ENCODE results near the gene LYRM7. TPM values are rescaled to one million over a fixed set of nuclear protein-coding genes. Genes with fewer than 3 reads are reported as not detected.

The LYRM7 gene
- total RNA-seq, 1 donor from 2014 or later: 3.9 TPM

DNA sequence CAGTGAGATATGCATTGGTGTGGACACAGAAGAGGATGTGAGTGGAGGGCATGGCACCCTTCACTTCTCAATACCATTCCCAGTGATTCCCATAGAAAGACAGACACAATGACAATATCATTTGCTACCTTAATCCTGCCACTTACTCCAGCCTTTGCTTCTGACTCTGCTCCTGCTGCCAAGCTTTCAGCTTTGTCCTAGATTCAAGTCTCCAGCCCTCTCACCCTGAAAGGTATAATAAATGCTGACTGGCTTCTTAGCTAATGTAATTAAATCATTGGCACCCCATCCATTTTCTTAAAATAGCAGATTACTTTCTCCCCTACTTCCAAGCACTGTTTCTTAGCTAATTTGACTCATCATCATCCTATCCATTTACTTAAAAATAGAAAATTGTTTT lies 52.0 kb downstream of the LYRM7 start:
- H3K4me3 ChIP-seq: no peak overlapping the region
- no peaks in the 10 kb centered on the region for H3K9me3 ChIP-seq
- TF ChIP-seq, protein P1, sequence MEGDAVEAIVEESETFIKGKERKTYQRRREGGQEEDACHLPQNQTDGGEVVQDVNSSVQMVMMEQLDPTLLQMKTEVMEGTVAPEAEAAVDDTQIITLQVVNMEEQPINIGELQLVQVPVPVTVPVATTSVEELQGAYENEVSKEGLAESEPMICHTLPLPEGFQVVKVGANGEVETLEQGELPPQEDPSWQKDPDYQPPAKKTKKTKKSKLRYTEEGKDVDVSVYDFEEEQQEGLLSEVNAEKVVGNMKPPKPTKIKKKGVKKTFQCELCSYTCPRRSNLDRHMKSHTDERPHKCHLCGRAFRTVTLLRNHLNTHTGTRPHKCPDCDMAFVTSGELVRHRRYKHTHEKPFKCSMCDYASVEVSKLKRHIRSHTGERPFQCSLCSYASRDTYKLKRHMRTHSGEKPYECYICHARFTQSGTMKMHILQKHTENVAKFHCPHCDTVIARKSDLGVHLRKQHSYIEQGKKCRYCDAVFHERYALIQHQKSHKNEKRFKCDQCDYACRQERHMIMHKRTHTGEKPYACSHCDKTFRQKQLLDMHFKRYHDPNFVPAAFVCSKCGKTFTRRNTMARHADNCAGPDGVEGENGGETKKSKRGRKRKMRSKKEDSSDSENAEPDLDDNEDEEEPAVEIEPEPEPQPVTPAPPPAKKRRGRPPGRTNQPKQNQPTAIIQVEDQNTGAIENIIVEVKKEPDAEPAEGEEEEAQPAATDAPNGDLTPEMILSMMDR (IDR thresholded peaks at IDR 0.05): no peak
- TF ChIP-seq POLR2AphosphoS5 (IDR thresholded peaks at IDR 0.05; ENCODE audit: insufficient read depth in 1 of 2, low read depth in 1 of 2): no peak
- no peak overlapping the region for H3K27ac ChIP-seq
- H3K4me1 ChIP-seq: no peaks in the 10 kb centered on the region
- H3K27me3 ChIP-seq: no peaks in the 10 kb centered on the region
- intact Hi-C loops (cut with DNase I): no loop called here
- H3K36me3 ChIP-seq: no peaks in the 10 kb centered on the region
- no peak for DNase-seq (ENCODE audit: extremely low spot score in 2 of 2)

DNA sequence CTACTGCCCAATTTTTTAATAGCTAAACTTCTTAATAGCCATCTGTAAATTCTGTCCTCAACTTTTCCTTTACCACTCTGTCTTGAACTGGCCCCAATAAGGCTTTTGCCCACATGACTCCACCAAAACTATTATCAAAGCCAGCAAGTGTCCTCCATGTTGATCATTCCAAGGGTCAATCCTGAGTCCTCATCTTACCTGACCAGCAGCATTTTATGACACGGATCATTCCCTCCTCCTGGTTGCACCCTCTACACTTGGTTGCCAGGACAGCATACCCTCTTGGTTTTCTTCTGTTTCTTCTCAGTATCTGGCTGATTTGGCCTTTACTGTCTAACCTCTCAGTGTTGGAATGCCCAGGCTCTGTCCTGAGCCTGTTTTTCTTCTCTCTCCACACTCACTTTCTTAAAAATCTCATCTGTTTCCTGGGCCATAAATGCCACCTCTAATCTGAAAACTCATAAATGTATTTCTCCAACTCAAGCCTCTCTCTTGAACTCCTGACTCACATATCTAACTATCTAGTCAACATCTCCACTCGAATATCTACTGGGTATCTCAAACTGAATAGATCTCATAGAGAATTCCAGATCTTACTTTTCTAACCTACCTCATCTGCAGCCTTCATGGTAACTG lies 53.1 kb downstream of the LYRM7 start:
- DNase-seq (ENCODE audit: extremely low spot score in 2 of 2): no peak
- TF ChIP-seq, protein P1 (IDR thresholded peaks at IDR 0.05): no peak
- no peak for TF ChIP-seq POLR2AphosphoS5 (IDR thresholded peaks at IDR 0.05; ENCODE audit: insufficient read depth in 1 of 2, low read depth in 1 of 2)
- no peak for TF ChIP-seq POLR2A (IDR thresholded peaks at IDR 0.05)
- Histone ChIP-seq H3K36me3 (no peaks in the 10 kb centered on the region), H3K4me3 (no peak overlapping the region), H3K4me1 (no peaks in the 10 kb centered on the region), H3K27me3 (no peaks in the 10 kb centered on the region), H3K27ac (no peak overlapping the region), H3K9me3 (no peaks in the 10 kb centered on the region)
- intact Hi-C loops (cut with DNase I): no loop called here

DNA sequence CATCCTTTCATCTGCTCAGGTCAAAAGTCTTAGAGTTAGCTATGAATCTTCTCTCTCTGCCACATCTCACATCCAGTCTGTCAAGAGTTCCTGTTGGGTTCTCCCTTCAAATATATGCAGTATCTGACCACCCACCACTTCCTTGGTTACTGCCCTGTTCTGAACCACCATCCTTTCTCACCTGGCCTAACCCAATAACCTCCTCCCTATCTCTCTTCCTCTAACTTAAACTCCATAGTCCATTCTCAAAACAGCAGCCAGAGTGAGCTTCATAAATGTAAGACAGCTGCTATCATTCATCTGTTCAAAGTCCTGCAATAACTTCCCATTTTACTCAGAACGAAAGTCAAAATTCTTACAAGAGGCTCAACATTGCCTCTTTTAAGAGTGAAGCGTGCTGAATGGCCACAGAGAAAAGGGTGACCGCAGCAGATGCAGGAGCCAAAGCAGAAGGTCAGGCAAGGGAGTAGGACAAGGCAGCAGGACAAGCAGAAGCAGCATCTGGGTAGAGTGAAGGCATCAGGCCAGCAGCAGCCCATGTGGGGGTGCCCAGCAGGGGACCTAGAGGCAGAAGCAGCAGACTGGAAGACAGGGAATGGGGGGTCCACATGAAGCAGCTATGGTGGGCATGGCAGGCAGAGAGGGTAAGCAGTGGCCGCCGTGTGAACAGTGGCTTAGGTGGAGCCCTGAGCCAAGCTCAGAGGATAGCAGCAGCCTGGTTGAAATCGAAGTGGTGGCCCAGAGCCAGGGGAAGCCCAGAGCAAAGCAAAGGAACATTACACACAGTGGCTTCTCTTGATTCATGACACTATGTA lies 53.9 kb downstream of the LYRM7 start:
- no peak overlapping the region for H3K27ac ChIP-seq
- H3K4me3 ChIP-seq: no peak overlapping the region
- intact Hi-C loops (cut with DNase I): no loop called here
- no peaks in the 10 kb centered on the region for H3K9me3 ChIP-seq
- no peak for DNase-seq (ENCODE audit: extremely low spot score in 2 of 2)
- H3K27me3 ChIP-seq: no peaks in the 10 kb centered on the region
- TF ChIP-seq POLR2A (IDR thresholded peaks at IDR 0.05): no peak
- TF ChIP-seq POLR2AphosphoS5 (IDR thresholded peaks at IDR 0.05; ENCODE audit: insufficient read depth in 1 of 2, low read depth in 1 of 2): no peak
- TF ChIP-seq, protein P1 (IDR thresholded peaks at IDR 0.05): no peak
- no peaks in the 10 kb centered on the region for H3K4me1 ChIP-seq
- H3K36me3 ChIP-seq: no peaks in the 10 kb centered on the region

DNA sequence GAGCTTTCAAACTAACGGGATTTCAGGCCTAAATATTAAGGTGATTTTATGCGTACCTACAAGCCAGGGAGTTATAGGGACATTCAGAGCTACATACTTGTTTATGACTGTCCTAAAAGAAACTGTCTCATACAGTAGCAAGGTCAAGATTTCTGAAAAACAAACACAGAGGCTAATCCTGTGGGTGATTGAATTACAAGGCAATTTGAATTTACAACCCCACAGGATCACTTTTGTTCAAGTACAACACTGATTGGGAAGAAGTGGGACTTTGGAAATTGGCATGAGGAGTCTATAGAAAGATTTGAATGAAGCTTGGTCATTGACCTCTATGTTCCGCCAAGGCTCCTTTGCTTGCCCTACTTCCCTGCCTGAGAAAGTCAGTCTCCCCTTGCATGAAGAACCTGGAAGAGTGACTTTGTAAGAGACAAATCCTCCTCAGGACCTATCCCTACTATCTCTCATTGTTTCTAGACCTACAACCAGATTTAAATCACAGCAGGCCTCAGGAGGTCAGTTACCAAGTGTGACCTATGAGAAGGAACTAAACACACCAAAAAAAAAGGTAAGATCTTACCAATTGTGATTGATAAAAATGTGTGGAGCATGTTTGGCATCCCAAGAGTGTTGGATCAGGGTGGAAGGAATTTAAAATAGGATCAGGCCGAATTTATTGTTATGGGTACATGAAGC lies 54.7 kb downstream of the LYRM7 start:
- DNase-seq (ENCODE audit: extremely low spot score in 2 of 2): no peak
- H3K4me1 ChIP-seq: no peaks in the 10 kb centered on the region
- no peak for TF ChIP-seq POLR2AphosphoS5 (IDR thresholded peaks at IDR 0.05; ENCODE audit: insufficient read depth in 1 of 2, low read depth in 1 of 2)
- TF ChIP-seq, protein P1 (IDR thresholded peaks at IDR 0.05): no peak
- TF ChIP-seq POLR2A (IDR thresholded peaks at IDR 0.05): no peak
- H3K27me3 ChIP-seq: no peaks in the 10 kb centered on the region
- no peaks in the 10 kb centered on the region for H3K9me3 ChIP-seq
- H3K27ac ChIP-seq: no peak overlapping the region
- intact Hi-C loops (cut with DNase I): no loop called here
- H3K36me3 ChIP-seq: no peaks in the 10 kb centered on the region
- no peak overlapping the region for H3K4me3 ChIP-seq
